NCI-H524 treated with DMSO at 0.1 percent for 48 hours (cell line): Measurements from ENCODE around the gene ATP6V1D.
"Not testable (repeated sequence)": the region's sequence is repeated elsewhere in the genome, so short reads cannot be mapped to it uniquely, and the experiment has no call there.

ENCODE experiments used
- DNase-seq: peaks from one replicate; lab custom pipeline; 2025; lab: John Stamatoyannopoulos, UW

ATP6V1D gene

DNA sequence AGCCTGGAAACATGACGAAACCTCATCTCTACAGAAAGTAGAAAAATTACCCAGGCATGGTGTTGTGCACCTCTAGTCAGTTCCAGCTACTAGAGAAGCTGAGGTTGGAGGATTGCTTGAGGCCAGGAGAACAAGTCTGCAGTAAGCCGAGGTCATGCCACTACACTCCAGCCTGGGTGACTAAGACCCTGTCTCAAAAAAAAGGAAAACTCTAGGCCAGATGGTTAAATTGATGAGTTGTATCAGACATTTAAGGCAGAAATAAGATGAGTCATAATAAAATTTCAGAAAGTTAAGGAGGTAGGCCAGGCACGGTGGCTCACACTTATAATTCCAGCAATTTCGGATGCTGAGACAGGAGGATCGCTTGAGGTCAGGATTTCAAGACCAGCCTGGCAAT is 11.2 kb upstream of the ATP6V1D start:
- DNase-seq: no peak

DNA sequence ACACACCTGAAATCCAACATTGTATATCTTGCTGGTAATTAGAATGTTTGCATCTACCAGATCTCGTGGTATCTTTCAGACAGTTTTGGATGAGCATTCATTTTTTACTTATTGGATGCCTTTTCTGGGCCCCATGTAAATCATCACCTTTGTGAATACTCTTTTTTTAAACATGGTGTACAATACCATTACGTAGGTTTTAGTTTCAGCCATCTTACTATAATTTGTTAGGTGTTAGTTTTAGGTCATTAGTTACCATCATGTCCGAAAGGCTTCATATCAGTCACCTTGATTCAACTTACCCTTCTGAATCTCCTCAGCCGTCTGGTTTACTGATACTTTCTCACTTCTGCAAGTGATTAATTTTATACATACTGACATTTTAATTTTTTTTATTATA is 5.9 kb upstream of the ATP6V1D start:
- no peak for DNase-seq

- DNase-seq: no peak
Observed at GRCh38 chr14:67360470-67361206, 1.0 kb upstream of the ATP6V1D start.

GRCh38 chr14:67358924-67359774 is 455 bp downstream of the ATP6V1D start:
- no peak for DNase-seq

DNA sequence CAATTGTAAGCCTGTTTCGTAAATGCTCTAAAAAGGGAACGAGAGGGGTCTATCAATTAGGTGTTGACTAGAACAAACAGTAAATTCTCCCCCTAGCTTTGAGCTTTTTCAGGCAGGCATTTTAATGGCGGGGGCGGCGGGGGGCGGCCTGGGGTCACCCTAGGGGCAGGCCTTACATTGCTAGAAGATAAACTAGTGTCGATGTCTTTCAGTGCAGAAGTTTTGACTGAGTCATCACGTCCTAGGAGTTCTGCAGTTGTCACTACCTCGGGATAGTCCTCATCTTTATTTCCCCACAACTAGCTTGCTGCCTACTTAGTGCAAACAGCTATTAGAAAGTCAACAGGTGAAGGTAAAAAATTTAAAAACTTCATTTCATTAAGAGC is 1.6 kb downstream of the ATP6V1D start:
- DNase-seq: no peak

GRCh38 chr14:67357186-67357968 is 2.2 kb downstream of the ATP6V1D start:
- DNase-seq: no peak

DNA sequence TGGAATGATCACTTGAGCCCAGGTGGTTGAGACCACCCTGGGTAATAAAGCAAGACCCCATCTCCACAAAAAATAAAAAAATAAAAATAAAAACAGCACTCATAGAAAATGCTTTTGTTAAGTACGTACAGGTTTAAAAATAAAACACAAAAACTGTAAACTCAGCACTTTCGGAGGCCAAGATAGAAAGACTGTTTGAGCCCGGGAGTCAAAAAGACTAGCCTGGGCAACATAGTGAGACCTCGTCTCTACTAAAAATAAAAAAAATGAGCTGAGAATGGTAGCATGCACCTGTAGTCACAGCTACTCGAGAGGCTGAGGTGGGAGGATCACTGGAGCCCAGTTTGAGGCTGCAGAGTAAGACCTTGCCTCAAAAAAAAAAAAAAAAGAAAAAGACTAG is 7.5 kb downstream of the ATP6V1D start:
- DNase-seq: no peak

GRCh38 chr14:67345583-67345982 is 14.0 kb downstream of the ATP6V1D start:
- DNase-seq: no peak

DNA sequence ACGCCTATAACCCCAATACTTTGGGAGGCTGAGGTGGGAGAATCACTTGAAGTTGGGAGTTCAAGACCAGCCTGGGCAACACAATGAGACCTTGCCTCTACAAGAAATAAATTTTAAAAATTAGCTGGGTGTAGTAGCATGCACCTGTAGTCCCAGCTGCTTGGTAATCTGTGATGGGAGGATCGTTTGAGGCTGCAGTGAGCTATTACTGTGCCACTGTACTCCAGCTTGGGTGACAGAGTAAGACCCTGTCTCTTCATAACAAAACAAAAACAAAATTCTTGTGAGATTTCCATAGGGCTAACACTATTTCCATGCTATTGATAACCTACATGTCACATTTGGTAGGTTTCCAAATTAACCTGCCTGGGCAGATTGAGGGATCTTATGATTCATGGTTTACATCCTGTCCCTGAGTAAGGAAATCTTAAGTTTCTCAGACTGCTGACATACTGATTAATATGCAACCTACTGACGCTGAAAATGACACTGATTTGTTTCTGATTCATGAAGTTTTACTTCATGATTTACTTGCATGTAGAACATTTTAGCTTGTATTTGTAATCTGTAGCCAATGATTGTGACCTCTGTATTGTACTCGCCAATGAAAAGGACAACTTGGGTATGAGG is 15.9 kb downstream of the ATP6V1D start:
- DNase-seq: no peak

- DNase-seq: not testable (repeated sequence)
Observed at GRCh38 chr14:67341231-67341630, 18.4 kb downstream of the ATP6V1D start.

DNA sequence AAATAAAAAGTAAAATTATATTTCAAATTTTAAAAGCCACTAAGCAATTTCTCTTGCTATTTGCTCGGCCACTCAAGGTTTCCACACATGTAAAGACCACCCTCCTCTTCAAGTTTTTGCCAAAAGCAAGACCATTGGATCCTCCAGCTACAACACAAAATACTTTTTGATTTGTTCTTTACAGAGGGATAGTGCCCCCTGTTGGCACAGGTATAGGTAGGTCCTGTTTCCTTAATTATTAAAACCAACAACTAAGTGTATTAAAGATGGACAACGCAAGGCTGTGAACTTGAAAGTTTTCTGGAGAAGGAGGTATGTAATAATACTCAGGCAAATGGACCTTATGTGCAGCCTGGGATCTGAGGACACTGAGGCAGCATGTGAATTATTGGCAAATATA is 23.8 kb downstream of the ATP6V1D start:
- no peak for DNase-seq

GRCh38 chr14:67332468-67332867 is 27.1 kb downstream of the ATP6V1D start:
- no peak for DNase-seq

- DNase-seq: no peak
Observed at GRCh38 chr14:67331368-67332125, 28.1 kb downstream of the ATP6V1D start.

DNA sequence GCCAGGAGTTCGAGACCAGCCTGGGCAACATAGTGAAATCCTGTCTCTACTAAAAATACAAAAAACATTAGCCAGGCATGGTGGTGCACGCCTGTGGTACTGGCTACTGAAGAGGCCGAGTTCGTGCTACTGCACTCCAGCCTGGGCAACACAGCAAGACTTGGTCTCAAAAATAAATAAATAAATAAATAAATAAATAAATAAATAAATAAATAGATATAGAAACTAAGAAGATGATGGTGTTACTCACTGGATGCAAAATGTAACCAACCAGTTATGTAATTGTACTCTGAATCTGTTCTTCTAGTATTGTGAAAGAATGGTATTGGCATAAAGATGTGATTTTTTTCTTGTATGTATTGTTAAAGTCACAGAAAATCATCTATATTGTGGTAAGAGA is 29.9 kb downstream of the ATP6V1D start:
- DNase-seq: not testable (repeated sequence)

- DNase-seq: peak; percentile 52
Observed at GRCh38 chr14:67319142-67319541, 40.5 kb downstream of the ATP6V1D start.

DNA sequence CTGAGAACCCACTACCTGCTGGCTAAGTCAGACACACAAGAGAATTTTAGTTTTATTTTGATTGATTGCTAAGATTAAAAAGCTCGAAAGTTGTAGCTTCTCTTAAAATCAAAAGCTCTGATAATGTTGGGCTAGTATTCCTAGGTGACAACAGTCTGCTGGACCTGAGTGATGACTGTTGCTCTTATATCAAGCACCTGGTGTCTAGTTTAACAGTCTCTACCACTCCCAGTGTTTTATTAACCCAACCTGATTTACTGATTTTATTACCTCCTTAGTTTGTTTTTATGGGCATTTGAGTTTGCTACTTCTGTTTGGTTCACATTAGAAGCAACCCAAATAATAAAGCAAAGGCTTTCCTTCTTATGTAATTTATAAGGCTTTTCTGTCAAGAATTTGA is 41.8 kb downstream of the ATP6V1D start:
- no peak for DNase-seq

- no peak for DNase-seq
Observed at GRCh38 chr14:67313153-67313552, 46.5 kb downstream of the ATP6V1D start.

GRCh38 chr14:67311868-67312267 is 47.7 kb downstream of the ATP6V1D start:
- DNase-seq: no peak
